EL (cell line): ENCODE measurements around the gene LMBR1.
"Not testable (repeated sequence)": the region's sequence is repeated elsewhere in the genome, so short reads cannot be mapped to it uniquely, and the experiment has no call there.

Source experiments
- DNase-seq: peaks from one replicate; pipeline ENCODE4 v3.0.0-alpha.2; 2016

The LMBR1 gene, protein sequence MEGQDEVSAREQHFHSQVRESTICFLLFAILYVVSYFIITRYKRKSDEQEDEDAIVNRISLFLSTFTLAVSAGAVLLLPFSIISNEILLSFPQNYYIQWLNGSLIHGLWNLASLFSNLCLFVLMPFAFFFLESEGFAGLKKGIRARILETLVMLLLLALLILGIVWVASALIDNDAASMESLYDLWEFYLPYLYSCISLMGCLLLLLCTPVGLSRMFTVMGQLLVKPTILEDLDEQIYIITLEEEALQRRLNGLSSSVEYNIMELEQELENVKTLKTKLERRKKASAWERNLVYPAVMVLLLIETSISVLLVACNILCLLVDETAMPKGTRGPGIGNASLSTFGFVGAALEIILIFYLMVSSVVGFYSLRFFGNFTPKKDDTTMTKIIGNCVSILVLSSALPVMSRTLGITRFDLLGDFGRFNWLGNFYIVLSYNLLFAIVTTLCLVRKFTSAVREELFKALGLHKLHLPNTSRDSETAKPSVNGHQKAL

DNA sequence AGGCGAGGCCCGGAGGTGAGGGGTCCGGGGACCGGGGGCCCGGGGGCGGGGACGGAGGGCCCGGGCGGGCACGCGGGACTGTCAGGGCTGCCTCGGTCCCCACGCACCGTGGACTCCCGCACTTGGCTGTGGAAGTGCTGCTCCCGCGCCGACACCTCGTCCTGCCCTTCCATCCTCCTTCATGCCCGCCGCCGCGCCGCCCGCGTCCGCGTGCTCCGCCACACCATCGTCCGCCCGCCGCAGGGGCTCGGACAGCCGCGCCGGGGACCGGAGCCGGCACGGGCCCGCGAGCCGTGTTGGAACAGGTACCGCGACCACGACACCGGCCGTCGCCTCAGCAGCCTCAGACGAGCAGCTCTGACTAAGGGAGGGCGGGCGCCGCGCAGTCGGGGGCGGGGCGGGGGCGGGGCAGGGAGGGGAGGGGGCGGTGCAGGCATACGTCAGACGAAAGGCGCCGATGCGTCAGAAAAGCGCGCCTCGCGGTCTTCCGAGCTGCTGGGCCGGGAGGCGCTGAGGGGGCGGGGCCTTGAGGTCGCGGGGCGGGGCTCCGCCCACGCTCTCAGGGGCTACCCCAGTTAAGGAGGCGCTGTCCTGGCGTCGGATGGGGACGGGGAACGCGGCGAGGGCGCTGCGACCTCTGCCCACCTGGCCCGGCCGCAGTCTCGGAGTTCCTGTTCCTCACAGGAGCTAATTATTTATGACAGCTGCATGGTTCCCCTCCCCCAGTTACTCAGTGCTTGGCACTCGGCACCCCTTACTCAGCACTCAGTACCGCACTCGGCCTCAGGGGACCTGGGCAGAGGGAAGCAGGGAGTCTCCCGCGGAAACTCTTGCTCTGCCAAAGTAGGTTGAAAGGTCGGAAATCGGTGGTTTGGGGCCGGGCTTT is at the start of gene LMBR1:
Gene LMBR1 (minus strand): TSS at position 363 of the 886 bp plus-strand sequence. CDS start 190 bp downstream, at position 173.
- DNase-seq: peak; percentile 90

DNA sequence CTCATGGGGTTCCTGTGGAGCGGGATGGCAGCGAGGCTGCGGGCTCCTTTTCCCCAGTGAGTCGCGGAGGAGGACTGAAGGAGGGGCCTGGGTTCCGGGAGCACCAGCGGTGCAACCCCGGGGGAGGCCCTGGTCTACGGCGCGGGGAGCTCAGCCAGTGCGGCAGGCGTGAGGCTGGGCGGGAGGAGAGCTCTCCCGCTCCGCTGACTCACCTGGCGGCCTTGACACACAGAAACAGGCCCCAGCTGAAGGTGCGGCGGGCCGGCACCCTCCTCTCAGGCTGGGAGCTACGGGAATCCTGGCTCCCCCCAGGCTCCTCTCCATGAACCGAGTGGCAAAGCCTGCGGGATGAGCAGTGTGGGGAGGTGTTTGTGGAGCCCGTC is 49.7 kb upstream of the LMBR1 start:
- no peak for DNase-seq

DNA sequence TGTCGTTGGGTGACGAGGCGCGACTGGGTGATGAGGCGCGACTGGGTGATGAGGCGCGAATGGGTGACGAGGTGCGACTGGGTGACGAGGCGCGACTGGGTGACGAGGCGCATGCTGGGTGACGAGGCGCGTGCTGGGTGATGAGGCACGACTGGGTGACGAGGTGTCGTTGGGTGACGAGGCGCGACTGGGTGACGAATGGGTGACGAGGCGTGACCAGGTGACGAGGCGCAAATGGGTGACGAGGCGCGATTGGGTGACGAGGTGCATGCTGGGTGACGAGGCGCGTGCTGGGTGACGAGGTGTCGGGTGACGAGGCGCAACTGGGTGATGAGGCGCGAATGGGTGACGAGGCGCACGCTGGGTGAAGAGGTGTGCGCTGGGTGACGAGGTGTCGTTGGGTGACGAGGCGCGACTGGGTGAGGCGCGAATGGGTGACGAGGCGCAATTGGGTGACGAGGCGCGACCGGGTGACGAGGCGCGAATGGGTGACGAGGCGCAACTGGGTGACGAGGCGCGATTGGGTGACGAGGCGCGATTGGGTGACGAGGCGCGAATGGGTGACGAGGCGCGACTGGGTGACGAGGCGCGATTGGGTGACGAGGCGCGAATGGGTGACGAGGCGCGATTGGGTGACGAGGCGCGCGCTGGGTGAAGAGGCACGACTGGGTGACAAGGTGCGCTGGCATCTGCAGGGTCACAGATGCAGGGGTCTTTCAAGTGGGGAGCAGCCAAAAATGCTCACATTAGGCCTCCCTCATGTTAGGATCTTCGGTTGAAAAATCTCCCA is 48.6 kb upstream of the LMBR1 start:
- DNase-seq: no peak

DNA sequence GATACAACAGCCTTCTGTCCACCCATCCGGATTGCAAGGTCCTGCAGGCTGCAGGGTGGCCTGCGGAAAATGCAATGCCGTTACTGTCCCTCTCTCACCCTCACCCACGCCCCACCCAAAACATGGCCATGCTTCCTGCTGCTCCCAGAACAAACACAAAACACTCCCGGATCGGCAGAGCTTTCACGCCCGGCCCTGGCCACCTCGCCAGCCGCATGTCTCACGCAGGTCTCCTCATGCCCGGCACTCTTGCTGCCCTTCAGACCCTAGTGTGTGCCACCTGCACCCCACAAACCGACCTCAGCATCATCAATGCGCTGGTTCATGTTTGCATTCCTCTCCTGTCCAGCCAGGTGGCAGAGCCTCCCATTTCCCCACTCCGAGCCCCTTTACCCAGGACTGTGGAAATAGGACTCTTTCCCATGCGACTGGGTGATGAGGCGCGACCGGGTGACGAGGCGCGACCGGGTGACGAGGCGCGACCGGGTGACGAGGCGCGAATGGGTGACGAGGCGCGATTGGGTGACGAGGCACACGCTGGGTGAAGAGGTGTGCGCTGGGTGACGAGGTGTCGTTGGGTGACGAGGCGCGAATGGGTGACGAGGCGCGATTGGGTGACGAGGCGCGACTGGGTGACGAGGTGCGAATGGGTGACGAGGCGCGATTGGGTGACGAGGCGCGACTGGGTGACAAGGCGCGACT is 47.6 kb upstream of the LMBR1 start:
- DNase-seq: no peak

DNA sequence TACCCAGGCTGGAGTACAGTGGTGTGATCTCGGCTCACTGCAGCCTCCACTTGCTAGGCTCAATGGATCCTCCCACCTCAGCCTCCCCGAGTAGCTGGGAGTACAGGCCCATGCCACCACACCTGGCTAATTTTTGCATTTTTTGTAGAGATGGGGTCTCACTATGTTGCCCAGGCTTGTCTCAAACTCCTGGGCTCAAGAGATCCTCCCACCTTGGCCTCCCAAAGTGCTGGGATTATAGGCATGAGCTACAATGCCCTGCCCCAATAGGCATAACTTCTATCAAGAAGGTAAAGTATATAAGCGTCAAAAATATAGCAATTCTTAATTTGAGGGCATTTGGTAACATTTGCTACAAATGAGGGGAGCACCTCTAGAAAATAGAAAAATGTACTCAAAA is 43.8 kb upstream of the LMBR1 start:
- not testable (repeated sequence) for DNase-seq

DNA sequence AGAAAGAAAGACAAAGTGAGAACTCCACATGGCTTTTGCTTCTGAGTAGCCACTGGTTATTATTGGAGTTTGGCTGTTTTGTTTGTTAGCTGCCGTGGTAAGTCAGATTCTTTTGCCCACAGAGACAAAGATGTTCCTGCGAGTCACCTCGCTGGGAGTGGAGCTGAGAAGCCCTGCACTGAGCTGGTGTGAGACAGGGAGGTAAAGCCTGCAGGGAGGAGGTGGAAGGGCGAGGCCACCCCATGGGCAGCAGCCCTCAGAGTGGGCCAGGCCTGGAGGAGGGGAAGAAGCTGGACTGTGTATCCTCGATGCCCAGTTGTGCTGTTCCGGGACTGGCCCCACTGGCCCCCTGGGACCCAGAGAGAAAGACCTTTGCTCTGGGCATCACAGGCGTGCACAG is 42.3 kb upstream of the LMBR1 start:
- DNase-seq: no peak

DNA sequence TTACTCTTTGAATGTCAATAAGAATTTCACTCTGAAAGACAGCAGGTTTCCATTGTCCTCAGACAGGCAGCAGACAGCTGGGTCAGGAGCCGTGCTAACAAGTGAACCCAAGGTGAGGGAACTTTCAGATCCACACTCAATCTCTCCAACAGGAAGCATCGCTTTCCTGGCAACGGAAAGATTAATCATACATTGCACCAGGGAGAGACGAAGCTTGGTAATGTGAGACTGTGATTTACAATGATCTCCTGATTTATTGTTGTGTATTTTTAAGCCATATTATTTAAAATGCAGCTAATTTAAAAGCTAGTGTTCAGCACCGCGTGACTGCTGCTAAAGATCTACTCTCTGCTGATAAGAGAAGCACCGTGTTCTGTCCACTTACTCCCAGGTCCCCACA is 39.0 kb upstream of the LMBR1 start:
- peak; percentile 19 for DNase-seq

DNA sequence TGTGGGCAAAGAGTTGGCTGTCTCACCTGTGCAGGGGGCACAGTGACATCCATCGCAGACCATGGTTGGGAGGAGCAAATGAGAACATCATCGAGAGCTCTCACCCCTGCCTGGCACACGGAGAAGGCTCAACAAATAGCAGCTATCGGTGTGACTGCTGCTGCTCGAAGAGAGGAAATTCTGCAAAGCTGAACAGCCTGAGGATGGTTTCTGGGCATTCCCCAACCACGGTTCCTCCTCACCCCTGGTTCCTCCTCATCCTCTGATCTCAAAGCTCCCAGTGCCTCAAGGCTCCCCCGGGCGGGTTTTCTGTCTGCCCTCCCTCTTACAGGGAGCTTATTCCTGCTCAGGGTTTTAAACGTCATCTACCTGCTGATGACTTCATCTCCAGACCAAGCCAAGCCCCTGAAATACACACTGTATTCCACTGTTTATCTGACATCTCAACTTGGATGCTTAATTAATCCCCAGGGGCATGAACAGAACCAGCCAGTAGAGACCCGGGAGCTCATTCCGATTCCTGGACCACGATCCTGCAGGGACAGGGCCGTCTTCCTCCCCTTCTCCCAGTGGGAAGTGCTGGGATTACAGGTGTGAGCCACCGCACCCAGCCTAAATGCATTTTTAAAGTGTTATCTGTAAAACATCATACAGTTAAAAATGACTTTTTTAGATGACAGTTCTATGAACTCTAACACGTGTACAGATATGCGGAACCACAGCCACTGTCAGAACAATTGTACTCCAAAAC is 37.0 kb upstream of the LMBR1 start:
- DNase-seq: no peak

DNA sequence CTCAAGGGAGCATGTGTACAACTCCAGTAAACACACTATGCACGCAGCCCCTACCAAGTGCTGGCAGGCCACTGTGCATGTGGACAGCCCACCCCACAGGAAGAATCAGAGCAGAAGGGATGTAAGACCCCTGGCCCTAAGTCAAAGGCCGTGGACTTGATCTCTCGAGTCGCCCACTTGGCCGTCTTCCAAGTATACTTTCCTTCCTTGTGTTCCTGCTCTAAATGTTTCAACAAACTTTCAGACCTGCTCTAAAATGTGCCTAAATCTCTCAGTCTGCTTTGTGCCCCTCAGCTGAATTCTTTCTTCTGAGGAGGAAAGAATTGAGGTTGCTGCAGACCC is 35.4 kb upstream of the LMBR1 start:
- no peak for DNase-seq

DNA sequence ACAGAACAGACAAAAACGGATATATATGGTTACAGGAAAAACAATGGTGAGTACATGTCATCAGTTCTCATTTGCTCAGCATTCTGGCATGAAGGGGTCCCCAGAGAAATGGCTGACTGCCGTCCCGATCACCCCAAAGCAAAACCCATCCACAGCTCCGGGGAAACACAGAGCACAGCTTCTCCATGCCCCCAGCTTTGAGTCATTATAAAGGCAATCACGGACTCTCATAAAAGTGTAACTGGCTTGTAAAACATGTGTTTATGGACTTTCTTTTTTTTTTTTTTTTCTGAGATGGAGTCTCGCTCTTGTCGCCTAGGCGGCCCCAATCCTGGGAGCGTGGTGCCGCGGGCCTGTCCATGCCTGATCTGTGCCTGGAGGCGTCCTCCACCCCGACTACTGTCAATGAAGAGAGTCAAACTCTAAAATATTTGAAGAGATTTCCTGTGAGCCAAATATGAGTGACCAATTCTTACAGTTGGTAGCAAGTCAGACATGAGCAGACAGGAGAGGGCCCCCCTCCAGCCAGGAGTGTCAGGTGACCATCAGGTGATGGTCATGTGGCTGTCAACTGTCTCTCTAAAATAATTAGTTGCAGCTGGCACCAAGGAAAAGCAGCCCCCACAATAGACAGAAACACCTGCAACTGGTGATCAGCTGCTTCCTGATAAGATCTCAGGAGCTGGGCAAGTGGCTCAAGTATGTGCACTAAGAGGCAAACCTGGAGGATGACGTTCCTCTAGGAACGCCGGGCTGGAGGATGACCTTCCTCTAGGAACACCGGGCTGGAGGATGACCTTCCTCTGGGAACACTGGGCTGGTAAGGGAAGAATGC is 34.8 kb upstream of the LMBR1 start:
- DNase-seq: no peak

DNA sequence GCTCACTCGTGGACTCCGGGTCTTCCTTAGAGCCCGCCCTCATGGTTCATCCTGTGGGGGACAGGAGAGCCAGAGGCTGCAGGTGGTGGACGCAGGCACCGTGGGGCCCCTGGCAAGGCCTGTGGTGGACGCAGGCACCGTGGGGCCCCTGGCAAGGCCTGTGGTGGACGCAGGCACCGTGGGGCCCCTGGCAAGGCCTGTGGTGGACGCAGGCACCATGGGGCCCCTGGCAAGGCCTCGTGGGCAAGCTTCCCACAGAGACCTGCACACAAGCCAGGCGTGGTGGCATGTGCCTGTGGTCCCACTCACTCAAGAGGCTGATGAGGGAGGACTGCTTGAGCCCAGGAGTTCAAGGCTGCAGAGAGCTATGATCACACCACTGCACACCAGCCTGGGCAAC is 32.8 kb upstream of the LMBR1 start:
- DNase-seq: not testable (repeated sequence)

DNA sequence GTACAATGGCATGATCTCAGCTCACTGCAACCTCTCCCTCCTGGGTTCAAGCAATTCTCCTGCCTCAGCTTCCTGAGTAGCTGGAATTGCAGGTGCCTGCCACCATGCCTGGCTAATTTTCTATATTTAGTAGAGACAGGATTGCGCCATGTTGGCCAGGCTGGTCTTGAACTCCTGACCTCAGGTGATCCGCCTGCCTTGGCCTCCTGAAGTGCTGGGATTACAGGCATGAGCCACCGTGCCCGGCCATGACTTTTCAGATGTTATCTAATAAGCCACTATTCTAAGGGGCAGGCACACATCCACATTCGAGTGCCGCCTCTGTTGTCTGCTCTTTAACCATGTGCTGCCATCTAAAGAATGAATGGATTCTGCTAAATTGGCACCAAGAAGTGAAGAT is 29.3 kb upstream of the LMBR1 start:
- DNase-seq: not testable (repeated sequence)

DNA sequence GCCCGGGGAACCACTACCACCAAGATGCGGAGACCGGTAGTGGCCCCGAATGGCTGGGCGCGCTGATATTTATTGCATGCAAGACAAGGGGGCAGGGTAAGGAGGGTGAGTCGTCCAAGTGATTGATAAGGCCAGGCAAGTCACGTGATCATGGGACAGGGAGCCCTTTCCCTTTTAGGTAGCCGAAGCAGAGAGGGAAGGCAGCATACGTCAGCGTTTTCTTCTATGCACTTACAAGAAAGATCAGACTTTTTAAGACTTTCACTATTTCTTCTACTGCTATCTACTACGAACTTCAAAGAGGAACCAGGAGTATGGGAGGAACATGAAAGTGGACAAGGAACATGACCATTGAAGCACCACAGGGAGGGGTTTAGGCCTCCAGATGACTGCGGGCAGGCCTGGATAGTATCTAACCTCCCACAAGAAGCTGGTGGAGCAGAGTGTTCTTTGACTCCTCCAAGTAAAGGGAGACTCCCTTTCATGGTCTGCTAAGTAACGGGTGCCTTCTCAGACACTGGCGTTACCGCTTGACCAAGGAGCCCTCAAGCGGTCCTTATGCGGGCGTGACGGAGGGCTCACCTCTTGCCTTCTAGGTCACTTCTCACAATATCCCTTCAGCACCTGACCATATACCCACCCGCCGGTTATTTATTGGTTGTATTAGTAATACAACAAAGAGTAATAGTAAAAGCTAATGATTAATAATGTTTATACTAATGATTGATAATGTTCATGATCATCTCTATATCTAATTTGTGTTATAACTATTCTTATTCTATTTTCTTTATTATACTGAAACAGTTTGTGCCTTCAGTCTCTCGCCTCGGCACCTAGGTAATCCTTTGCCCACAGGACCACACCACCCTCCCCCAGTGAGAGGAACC is 27.7 kb upstream of the LMBR1 start:
- not testable (repeated sequence) for DNase-seq

DNA sequence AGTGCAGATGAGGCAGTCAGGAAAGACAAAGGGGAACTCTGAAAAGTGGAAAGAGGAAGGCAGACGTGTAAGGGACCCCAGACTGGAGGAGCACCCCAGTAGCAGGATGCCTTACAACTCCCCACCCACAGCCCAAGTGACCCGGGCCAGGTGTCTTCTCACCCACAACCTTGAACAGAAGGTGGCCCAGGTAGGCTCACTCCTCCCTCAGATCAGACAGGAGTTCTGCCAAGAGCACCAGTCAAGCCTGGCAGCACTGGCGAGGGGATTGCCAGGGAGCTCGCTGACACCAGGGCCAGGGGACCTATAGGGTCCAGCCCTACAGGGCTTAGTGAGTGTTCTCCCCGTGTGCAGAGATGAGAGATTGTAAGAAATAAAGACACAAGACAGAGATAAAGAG is 27.1 kb upstream of the LMBR1 start:
- no peak for DNase-seq

DNA sequence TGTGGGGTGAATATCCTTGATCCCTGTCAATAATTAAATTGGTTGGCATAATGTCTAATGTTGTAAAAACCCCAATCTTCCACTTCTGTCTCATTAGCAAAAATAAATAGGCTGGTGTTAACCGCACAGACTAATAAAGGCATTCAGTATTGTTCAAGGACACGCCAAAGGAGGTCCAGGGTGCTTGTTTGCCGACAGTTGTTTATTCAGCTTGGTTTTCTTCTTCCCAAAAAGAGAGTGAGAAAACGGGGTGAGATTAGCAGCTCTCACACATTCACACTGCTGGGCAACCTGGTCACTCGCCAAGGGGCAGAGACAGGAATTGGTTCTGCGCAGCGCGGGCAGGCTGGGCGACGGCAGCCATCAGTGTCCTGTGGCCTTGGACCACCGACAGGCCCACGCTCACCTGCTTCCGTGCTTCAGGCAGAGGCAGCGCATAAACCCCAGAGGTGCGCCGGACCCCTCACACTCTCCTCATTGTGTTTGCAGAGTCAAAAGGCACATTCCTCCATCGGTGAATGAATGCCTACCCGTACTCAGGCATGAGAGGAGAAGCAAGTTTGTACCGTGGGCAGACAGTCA is 26.2 kb upstream of the LMBR1 start:
- no peak for DNase-seq

DNA sequence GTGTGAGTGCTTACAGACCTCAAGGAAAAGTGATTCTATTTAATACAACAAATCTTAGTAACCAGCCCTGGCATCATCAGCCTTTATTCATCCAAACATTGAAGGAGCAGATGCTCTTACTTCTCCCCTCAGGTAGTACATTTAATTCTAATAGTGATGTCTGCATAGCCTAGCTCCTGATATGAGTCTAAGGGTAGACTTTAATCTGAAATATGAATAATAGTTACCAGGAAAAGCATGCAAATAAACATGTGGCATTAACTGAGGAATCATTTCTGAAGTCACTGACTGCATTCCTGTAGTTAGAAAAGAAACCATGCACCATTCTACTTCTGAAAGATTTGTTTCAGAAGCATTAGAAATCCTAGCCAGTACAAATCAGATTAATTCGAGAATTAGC is 25.7 kb upstream of the LMBR1 start:
- DNase-seq: no peak

DNA sequence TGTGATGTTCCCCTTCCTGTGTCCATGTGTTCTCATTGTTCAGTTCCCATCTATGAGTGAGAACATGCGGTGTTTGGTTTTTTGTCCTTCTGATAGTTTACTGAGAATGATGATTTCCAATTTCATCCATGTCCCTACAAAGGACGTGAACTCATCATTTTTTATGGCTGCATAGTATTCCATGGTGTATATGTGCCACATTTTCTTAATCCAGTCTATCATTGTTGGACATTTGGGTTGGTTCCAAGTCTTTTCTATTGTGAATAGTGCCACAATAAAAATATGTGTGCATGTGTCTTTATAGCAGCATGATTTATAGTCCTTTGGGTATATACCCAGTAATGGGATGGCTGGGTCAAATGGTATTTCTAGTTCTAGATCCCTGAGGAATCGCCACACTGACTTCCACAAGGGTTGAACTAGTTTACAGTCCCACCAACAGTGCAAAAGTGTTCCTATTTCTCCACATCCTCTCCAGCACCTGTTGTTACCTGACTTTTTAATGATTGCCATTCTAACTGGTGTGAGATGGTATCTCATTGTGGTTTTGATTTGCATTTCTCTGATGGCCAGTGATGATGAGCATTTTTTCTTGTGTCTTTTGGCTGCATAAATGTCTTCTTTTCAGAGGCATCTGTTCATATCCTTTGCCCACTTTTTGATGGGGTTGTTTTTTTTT is 16.7 kb upstream of the LMBR1 start:
- DNase-seq: not testable (repeated sequence)

DNA sequence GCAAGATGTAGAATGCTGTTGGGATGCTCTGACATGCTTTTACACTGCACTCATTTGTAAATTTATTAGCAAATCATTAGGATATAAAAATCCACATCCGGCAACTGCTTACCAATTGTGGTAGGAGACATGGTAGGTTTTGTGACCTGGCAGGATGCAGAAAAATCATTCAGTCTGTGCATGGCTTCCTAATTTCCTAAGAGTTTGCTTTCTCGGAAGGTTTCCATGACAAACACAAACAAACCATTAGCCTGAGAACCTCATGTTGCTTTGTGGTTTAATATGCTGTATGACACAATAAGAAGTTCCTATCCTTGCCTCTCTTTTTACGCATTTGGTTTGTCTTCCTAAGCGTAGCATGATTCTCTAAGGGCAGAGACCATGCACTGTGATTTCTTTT is 14.7 kb upstream of the LMBR1 start:
- DNase-seq: peak; percentile 72

DNA sequence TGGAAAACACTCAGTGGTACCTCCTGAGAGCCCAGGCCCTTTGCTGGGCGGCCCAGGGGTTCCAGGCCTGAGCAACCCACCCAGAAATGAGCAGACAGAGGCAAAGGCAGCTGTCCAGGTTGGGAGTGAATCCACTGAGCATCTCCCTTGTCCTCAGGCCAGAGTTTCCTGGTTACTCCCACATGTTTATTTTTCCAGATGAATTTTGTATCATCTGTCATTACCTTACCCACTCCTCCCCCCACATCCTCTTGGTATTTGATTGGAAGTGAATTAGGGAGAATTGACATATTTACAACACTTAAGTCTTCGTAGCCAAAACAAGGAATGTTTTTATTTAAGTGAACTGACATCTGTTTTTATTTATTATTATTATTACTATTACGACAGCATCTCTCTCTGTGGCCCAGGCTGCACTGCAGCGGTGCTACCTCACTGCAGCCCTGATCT is 13.2 kb upstream of the LMBR1 start:
- no peak for DNase-seq
